HG02885 (cell line): ENCODE data around the gene MPL.

Experiments used
- ATAC-seq: cut with Tn5 transposase; IDR thresholded peaks from one replicate; pipeline ENCODE4 v1.9.1; 2021; ENCODE audit warnings: mild to moderate bottlenecking; ENCODE audit not compliant: unreplicated experiment, poor library complexity

The MPL gene

GRCh38 chr1:43337588-43337987 lies at the start of gene MPL:
Gene MPL, plus strand, starts transcription at chr1:43337818. Its CDS starts 31 bp downstream, at chr1:43337849.
- ATAC-seq = no peak

GRCh38 chr1:43288058-43288784 lies 49.4 kb upstream of the MPL start:
- ATAC-seq = no peak

- ATAC-seq = no peak
These were observed 48.6 kb upstream of the MPL start for GRCh38 chr1:43288785-43289706.

GRCh38 chr1:43292216-43292615 lies 45.4 kb upstream of the MPL start:
- ATAC-seq = no peak

DNA sequence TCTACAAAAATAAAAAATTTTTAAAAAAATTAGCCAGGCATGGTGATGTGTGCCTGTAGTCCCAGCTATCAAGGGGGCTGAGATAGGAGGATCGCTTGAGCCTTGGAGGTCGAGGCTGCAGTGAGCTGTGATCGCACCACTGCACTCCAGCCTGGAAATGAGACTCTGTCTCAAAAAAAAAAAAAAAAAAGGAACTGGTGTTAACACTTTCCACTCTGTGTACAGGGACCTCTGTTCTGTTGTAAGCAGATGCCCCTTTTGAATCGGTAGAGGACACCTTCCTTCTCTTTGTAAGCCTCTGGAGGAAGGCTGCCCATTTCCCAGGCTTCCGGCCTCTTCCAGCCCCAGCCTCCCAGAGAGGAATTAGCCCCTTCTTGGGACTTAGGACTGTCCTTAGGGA lies 44.9 kb upstream of the MPL start:
- no peak for ATAC-seq

DNA sequence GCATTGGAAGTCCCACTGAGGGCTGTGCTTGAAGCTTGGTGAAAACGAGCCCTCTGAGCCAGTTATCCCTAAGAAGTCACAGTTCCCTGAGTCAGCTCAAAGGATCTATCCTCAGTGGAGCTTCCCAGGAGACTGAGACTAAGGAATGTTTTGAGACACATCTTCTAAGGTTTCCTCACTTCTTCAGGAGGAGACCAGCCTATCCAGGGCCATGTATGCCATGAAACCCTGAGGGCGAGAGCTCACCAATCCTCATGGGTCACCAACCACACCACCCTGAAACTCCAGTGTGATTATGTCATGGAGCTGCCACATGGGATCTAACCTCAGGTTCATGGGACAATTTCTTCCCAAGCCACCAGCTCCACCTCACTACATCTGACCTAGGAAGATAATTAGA lies 44.4 kb upstream of the MPL start:
- ATAC-seq = no peak

DNA sequence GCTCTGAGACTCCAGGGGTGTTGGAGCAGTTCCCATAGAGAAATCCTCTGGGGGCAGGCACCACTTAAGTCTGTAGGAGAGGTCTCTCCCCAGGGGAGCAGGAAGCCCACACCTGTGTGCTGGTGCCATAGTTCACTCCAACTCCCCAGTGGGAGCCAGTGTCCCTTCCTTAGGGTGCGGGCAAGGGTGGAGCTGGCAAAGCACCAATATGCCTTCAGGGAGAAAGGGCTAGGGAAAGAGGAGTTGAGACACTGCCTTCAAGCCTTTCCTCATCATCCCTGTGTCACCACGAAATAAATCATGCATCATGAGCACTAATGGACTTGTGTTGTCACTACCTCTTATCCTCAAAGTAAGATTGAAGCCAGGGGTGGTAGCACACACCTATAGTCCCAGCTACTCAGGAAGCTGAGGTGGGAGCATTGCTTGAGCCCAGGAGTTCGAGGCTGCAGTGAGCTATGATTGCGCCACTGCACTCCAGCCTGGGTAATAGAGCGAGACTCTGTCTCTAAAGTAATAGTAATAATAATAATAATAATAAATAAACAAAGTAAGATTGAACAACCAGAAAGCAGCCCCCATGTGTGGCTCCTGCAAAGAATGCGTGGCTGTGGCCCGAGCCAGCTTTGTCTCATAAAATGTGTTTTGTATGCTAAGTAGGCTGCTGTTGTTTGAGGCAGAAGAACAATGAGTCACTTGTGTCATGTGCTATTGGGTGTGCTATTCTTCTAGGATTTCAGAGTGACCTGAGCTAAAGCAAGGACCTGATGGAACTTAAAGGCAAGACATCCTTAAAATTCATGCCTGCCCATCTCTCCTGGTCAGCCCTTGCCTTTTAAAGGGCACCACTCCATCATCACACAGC lies 43.5 kb upstream of the MPL start:
- ATAC-seq = no peak

DNA sequence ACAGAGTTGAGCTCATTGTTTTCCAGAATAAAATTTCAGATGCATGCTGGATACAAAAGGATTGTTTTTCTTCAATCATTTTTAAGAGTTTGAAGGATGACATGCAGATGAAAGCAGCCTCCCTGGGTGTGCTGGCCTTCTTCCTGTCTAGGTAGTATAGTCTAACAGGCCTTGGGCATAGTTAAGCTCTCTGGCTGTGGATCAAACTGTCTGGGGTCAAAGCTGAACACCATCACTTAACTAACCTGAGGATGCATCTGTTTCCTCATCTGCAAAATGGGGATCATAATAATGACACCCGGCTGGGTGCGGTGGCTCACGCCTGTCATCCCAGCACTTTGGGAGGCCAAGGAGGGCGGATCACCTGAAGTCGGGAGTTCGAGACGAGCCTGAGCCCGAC lies 42.9 kb upstream of the MPL start:
- ATAC-seq = no peak

- ATAC-seq = no peak
These were observed 41.4 kb upstream of the MPL start for GRCh38 chr1:43296207-43296606.

- ATAC-seq = no peak
These were observed 39.6 kb upstream of the MPL start for GRCh38 chr1:43298055-43298454.

DNA sequence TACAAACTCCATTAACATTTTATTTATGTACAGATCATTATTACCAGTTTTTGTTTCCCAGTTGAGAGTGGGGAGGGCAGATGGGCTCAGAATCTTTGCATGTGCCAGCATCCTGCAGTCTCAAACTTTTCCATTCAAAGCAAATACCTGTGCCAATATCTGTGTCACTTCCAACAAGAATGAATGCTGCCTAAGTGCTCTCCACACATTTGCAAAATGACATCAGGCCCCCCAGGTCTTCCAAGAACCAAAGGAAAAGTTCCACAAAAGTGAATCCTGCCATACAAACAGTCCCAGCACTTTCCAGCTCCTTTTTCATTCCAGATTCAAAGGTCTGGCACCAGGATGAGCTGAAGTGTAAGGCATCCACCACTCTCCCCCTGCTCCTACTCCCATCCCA lies 38.5 kb upstream of the MPL start:
- no peak for ATAC-seq

GRCh38 chr1:43300378-43301094 lies 37.1 kb upstream of the MPL start, which contains the start of gene TIE1:
Gene TIE1, plus strand, starts transcription at chr1:43300982. Its CDS starts 90 bp downstream, at chr1:43301072.
- no peak for ATAC-seq

- ATAC-seq = no peak
These were observed 35.4 kb upstream of the MPL start for GRCh38 chr1:43302201-43302600.

DNA sequence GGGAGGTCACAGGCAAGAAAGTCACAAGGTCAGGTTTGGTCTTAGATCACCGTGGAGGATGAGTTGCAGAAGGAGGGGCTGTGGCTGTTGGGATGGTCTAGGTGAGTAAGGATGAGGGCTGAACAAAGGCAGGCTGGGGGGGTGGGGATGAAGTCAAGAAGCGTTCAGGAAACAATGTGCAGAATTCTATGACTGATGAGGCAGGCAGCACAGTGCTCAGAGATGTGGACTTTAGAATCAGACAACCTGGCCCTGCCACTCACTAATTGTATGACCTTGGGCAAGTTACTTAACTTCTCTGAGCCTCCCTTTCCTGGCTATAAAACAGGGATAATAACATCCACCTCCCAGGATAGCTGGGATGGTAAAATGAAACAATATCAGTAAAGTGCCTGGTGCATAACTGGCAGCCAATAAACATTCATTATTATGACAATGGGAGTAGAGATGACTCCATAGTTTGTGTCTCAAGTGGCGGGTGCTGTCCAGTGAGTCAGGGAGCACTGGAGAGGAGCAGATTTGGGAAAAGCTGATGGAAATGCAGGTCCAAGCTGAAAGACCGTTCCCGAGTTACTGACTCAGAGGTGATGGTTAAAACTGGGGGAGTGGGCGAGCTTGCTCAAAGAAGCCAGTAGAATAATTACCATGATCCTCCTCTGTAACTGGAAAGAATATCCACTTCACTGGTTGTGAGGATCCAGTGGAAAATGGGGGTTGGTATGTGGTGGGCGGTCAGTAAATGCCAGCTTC lies 34.7 kb upstream of the MPL start:
- no peak for ATAC-seq

DNA sequence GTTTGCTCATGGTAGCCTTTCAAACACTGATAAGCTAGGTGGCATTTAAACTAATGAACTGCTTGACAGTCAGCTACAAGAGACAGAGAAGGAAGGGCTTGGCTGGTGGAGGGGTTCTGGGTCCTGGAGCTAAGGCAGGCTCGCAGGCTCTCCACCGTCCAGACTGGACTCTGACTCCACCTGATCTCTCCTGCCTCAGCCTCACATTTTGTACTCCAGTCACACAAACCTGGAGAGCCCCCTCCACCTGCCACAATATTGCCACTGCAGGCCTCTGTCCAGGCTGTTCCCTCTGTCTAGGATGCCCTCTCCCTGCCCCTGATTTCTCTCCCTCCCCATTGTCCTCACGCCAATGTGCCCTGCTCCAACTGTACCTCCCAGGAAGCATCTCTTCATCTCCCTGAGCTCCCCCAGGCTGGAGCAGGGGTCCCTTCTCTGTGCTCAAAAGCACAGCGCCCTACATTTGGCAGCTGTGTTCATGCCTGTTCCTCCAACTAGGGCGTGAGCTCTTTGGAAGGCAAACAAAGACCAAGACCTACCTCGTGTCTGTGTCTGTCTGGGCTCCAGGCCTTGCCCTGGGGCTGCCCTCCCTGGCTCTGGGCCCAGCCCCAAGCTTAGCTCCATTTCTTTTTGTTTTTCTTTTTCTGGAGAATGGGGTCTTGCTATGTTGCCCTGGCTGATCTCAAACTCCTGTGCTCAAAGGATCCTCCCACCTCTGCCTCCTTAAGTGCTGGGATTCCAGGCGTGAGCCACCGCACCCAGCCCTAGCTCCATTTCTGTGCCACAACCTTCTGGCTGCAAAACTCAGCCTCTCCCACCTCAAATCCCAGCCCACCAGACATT lies 33.9 kb upstream of the MPL start:
- no peak for ATAC-seq

- ATAC-seq = no peak
These were observed 33.3 kb upstream of the MPL start for GRCh38 chr1:43304314-43304681.

- ATAC-seq = no peak
These were observed 32.8 kb upstream of the MPL start for GRCh38 chr1:43304771-43305300.

DNA sequence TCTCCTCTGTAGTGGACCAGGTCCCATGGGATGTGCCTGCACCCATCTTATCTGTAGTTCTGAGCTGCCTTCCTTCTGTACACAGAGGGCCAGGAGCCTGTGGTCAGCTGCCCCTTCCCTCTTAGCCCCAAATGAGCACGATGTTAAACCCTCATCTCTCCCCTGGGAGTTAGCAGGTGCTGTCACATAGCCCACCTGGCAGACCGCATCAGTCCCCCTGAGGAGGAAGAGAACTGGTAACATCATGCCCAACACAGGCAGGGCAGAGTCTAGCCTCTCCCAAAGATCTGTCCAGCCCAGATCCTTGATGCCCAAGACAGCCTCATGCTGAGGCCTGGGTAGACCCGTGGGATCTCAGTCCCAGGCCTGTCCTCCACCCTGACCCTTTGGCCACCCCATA lies 32.2 kb upstream of the MPL start:
- no peak for ATAC-seq
